ENCODE results near the gene ZNF775. TPM values are rescaled to one million over a fixed set of nuclear protein-coding genes. Genes with fewer than 3 reads are reported as not detected.
A peak's percentile ranks its signal among the peaks of the same experiment; 100 is the strongest.

ZNF775 gene
- polyA plus RNA-seq, 3 donors, result 1.3 to 2.7 (median 1.4) TPM

DNA sequence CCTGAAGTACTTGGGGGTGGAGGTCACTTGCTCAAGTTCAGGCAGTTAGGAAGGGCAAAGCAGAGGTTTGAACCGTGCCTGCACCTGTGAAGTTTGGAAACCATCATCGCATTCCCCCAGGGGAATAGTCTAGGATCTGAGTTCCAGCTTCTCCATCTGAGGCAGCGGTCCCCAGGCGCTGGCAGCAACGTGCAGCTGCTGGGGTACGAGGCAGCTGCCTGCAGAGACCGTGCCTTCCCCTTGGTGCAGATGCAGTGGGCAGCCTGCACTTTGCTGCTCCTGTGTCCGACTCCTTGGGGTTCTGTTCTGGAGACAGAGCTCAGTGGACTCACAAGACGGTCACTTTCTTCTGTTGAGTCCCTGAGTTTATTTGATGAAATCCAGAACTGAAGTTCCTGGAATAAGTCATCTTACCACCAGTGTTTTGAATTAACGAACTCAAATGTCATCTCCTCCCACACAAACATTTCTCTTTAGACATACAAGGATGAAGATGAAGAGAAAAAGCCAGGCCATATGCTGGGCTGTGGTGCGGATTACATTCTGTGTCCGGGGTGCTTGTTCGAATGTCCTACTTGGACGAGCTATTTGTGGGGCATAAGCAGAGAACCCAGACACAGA, 51.4 kb downstream of the ZNF775 start:
- Histone ChIP-seq H3K79me2 (ENCODE audit: insufficient read depth, low read length) (no peaks in the 10 kb centered on the region), H3K27me3 (ENCODE audit: control insufficient read depth in 2 of 2, insufficient read depth in 2 of 2, low read length in 2 of 2) (peaks cover 0 to 21% of the 10 kb centered on the region in 2 donors), H3K36me3 (replicated peaks in 1 of 2; ENCODE audit: control insufficient read depth in 1 of 2, insufficient read depth in 2 of 2, low read length in 2 of 2) (no peaks in the 10 kb centered on the region), H4K20me1 (ENCODE audit: insufficient read depth, low read length) (peaks cover 20% of the 10 kb centered on the region), H2AFZ (ENCODE audit: insufficient read depth, low read depth, low read length, poor library complexity, severe bottlenecking) (no peak overlapping the region), H3K4me2 (replicated peaks; ENCODE audit: extremely low read depth, low read length, poor library complexity, severe bottlenecking) (no peak overlapping the region), H3K27ac (ENCODE audit: low read depth in 1 of 2, low read length in 2 of 2) (no peak overlapping the region), H3K4me3 (replicated peaks in 1 of 3; ENCODE audit: low read depth in 2 of 3, low read length in 3 of 3) (no peak overlapping the region), H3K9me3 (replicated peaks in 1 of 2; ENCODE audit: control insufficient read depth in 1 of 2, insufficient read depth in 1 of 2, low read length in 2 of 2) (no peaks in the 10 kb centered on the region), H3K9ac (ENCODE audit: insufficient read depth, low read length, poor library complexity, severe bottlenecking) (no peak overlapping the region), H3K4me1 (ENCODE audit: control insufficient read depth in 1 of 2, insufficient read depth in 2 of 2, low read length in 2 of 2) (peaks cover 39% of the 10 kb centered on the region in 2 donors)
- no peak for DNase-seq
- intact Hi-C loops (cut with micrococcal nuclease), result no loop called here
- H3K4me1 Mint-ChIP-seq, result peaks cover 46% of the 10 kb centered on the region
- no peaks in the 10 kb centered on the region for H3K36me3 Mint-ChIP-seq
- peak overlapping the region in 1 of 2 donors; percentile 35 for H3K4me3 Mint-ChIP-seq
- peaks cover 23 to 48% (median 40%) of the 10 kb centered on the region in 3 donors for H3K27me3 Mint-ChIP-seq (ENCODE audit: low read depth in 3 of 3)
- 95% methylated on average over 12 of the region's 14 CpGs for WGBS (ENCODE audit: insufficient coverage)
- TF ChIP-seq, protein P1, sequence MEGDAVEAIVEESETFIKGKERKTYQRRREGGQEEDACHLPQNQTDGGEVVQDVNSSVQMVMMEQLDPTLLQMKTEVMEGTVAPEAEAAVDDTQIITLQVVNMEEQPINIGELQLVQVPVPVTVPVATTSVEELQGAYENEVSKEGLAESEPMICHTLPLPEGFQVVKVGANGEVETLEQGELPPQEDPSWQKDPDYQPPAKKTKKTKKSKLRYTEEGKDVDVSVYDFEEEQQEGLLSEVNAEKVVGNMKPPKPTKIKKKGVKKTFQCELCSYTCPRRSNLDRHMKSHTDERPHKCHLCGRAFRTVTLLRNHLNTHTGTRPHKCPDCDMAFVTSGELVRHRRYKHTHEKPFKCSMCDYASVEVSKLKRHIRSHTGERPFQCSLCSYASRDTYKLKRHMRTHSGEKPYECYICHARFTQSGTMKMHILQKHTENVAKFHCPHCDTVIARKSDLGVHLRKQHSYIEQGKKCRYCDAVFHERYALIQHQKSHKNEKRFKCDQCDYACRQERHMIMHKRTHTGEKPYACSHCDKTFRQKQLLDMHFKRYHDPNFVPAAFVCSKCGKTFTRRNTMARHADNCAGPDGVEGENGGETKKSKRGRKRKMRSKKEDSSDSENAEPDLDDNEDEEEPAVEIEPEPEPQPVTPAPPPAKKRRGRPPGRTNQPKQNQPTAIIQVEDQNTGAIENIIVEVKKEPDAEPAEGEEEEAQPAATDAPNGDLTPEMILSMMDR (IDR thresholded peaks at IDR 0.05), result no peak
- H3K27ac Mint-ChIP-seq, result no peak overlapping the region
- peaks cover 0 to 7% (median 3%) of the 10 kb centered on the region in 7 donors for H3K9me3 Mint-ChIP-seq

DNA sequence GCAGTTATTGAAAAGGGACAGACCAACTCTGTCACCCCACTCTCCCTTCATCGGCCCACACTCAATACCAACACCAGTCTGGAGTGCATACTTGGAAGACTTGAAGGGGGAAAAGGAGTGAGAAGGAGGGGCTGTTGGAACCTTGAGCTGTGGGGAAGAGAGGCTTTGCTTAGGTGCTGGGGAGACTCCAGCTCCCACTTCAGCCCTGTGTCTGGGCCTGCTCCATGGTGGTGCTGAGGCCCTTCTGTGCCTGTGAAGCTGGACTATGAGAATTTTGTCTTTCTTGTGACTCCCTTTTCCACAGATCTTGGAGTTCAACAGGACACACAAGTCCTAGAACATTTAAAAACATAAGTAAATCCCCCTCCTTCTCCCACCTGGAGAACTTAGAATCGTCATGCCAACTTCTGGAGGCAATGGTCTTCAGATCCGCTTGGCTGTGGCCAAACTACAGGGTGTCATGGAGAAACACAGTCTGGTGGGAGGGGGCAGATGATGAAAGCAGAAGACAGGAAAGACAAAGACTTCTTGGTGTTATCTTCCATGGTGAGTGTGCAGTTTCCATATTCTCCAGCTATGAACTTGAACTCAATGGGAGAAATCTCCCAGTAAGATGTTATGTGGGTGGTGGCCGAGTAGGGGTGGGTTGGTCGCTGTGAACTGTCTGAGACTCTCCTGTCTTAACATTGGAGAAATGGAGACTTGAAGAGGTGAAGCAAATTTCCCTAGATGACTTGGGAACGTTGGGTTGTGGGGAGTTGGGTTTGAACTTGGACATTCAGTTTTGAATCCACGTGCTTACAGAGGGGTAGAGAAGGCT, 52.9 kb downstream of the ZNF775 start:
- Mint-ChIP-seq H3K4me1 (peaks cover 53% of the 10 kb centered on the region), H3K36me3 (no peaks in the 10 kb centered on the region), H3K27me3 (ENCODE audit: low read depth in 3 of 3) (peaks cover 28 to 51% (median 43%) of the 10 kb centered on the region in 3 donors), H3K9me3 (peaks cover 0 to 11% (median 4%) of the 10 kb centered on the region in 7 donors), H3K4me3 (peak overlapping the region in 1 of 2 donors; percentile 72), H3K27ac (peak overlapping the region in 1 of 7 donors; percentile 28)
- 89% methylated on average over 2 of the region's 7 CpGs for WGBS (ENCODE audit: insufficient coverage)
- Histone ChIP-seq H3K4me3 (replicated peaks in 1 of 3; ENCODE audit: low read depth in 2 of 3, low read length in 3 of 3) (no peak overlapping the region), H3K9me3 (replicated peaks in 1 of 2; ENCODE audit: control insufficient read depth in 1 of 2, insufficient read depth in 1 of 2, low read length in 2 of 2) (no peaks in the 10 kb centered on the region), H2AFZ (ENCODE audit: insufficient read depth, low read depth, low read length, poor library complexity, severe bottlenecking) (no peak overlapping the region), H3K79me2 (ENCODE audit: insufficient read depth, low read length) (no peaks in the 10 kb centered on the region), H3K27ac (ENCODE audit: low read depth in 1 of 2, low read length in 2 of 2) (no peak overlapping the region), H3K9ac (ENCODE audit: insufficient read depth, low read length, poor library complexity, severe bottlenecking) (no peak overlapping the region), H3K4me1 (ENCODE audit: control insufficient read depth in 1 of 2, insufficient read depth in 2 of 2, low read length in 2 of 2) (peaks cover 44 to 47% of the 10 kb centered on the region in 2 donors), H3K27me3 (ENCODE audit: control insufficient read depth in 2 of 2, insufficient read depth in 2 of 2, low read length in 2 of 2) (peaks cover 0 to 21% of the 10 kb centered on the region in 2 donors), H3K4me2 (replicated peaks; ENCODE audit: extremely low read depth, low read length, poor library complexity, severe bottlenecking) (no peak overlapping the region), H3K36me3 (replicated peaks in 1 of 2; ENCODE audit: control insufficient read depth in 1 of 2, insufficient read depth in 2 of 2, low read length in 2 of 2) (no peaks in the 10 kb centered on the region), H4K20me1 (ENCODE audit: insufficient read depth, low read length) (peaks cover 24% of the 10 kb centered on the region)
- TF ChIP-seq, protein P1 (IDR thresholded peaks at IDR 0.05), result no peak
- DNase-seq, result no peak
- intact Hi-C loops (cut with micrococcal nuclease), result no loop called here
